ENCODE data around the gene UNC5B.

DNA sequence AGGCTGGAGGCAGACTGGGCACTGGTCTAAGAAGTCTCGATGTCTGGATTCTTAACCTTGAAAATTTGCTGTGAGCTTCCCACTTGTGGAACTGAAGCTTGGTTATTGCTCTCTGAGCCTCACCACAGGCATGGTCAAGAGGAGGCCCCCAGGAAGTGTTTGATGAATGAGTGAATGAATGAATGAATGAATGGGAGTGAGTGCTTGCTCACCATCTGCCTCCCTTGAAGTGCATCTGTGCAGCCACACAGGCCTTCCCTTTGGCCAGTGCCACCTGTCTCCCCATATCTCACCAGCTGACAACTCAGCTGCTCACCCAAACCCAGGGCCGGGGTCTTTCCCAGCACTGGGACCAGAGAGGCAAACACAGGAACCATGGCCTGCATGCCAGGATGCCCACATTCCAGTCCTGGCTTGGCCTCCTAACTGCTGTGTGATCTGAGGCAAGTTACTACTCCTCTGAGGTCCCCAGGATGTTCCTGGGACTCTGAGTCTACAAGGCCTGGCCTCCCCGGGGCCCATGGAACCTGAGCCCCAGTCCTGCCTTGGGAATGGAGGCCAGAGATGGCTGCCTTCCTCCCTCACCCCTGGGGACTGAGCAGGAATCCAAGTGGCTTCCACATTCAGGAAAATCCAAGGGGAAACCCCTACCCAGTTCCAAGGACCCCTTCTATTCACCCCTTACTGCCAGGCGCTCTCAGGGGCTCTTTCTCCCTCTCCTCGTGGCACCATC is 55.3 kb downstream of the UNC5B start:
- TF ChIP-seq, protein P1, sequence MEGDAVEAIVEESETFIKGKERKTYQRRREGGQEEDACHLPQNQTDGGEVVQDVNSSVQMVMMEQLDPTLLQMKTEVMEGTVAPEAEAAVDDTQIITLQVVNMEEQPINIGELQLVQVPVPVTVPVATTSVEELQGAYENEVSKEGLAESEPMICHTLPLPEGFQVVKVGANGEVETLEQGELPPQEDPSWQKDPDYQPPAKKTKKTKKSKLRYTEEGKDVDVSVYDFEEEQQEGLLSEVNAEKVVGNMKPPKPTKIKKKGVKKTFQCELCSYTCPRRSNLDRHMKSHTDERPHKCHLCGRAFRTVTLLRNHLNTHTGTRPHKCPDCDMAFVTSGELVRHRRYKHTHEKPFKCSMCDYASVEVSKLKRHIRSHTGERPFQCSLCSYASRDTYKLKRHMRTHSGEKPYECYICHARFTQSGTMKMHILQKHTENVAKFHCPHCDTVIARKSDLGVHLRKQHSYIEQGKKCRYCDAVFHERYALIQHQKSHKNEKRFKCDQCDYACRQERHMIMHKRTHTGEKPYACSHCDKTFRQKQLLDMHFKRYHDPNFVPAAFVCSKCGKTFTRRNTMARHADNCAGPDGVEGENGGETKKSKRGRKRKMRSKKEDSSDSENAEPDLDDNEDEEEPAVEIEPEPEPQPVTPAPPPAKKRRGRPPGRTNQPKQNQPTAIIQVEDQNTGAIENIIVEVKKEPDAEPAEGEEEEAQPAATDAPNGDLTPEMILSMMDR (IDR thresholded peaks at IDR 0.05; ENCODE audit: low read length): no peak
- no peak for TF ChIP-seq EZH2 (optimal IDR thresholded peaks at IDR 0.05; ENCODE audit: low read depth, low read length)
- TF ChIP-seq EZH2phosphoT487 (IDR thresholded peaks at IDR 0.05; ENCODE audit: low read length): no peak
